Liver (tissue), 9 donors: ENCODE results near the gene LASP1. TPM values are rescaled to one million over a fixed set of nuclear protein-coding genes. Genes with fewer than 3 reads are reported as not detected.
A peak's percentile ranks its signal among the peaks of the same experiment; 100 is the strongest.

Experiments
- DNase-seq: peaks from one replicate; pipeline ENCODE4 v3.0.0-alpha.2; 2017; ENCODE audit warnings: low spot score
- H3K27ac ChIP-seq, 2 donors: one replicate each; pipeline ENCODE4 v1.7.0; 2013; ENCODE audit warnings: inconsistent platforms in 2 of 2, low read length in 2 of 2, control low read depth in 1 of 2, low read depth in 1 of 2, mild to moderate bottlenecking in 1 of 2
- H3K27me3 ChIP-seq, 4 donors: one replicate each; pipeline versions ENCODE4 v1.6.1 to v1.7.0; 2013; ENCODE audit warnings: low read length in 3 of 4, inconsistent platforms in 1 of 4, mild to moderate bottlenecking in 1 of 4, moderate library complexity in 1 of 4; ENCODE audit not compliant: control insufficient read depth in 4 of 4, insufficient read depth in 4 of 4
- H3K36me3 ChIP-seq, 4 donors: one replicate each; pipeline versions ENCODE4 v1.6.1 to v1.7.0; 2013; ENCODE audit warnings: low read length in 3 of 4, mild to moderate bottlenecking in 3 of 4, low read depth in 1 of 4, moderate library complexity in 1 of 4; ENCODE audit not compliant: control insufficient read depth in 4 of 4, insufficient read depth in 3 of 4
- H3K4me1 ChIP-seq, 4 donors: one replicate each; pipeline versions ENCODE4 v1.6.1 to v1.7.0; 2013; ENCODE audit warnings: low read length in 3 of 4, mild to moderate bottlenecking in 3 of 4, moderate library complexity in 1 of 4; ENCODE audit not compliant: control insufficient read depth in 4 of 4, insufficient read depth in 4 of 4
- H3K4me3 ChIP-seq, 3 donors: one replicate each; pipeline versions ENCODE4 v1.6.1 to v1.7.0; 2013; ENCODE audit warnings: low read length in 3 of 3, control low read depth in 1 of 3, low read depth in 1 of 3, mild to moderate bottlenecking in 1 of 3
- H3K9ac ChIP-seq, 2 donors: one replicate each; pipeline ENCODE4 v1.7.0; 2013; ENCODE audit warnings: low read length in 2 of 2, mild to moderate bottlenecking in 2 of 2, moderate library complexity in 2 of 2, control low read depth in 1 of 2, low read depth in 1 of 2
- H3K9me3 ChIP-seq, 4 donors: one replicate each; pipeline versions ENCODE4 v1.6.1 to v1.7.0; 2013; ENCODE audit warnings: low read length in 3 of 4; ENCODE audit not compliant: control insufficient read depth in 4 of 4
- EGR1 ChIP-seq, 2 donors: IDR thresholded peaks; 2 replicates each; pipeline ENCODE4 v1.6.1; 2016 to 2018; ENCODE audit warnings: antibody characterized with exemption in 2 of 2, low read depth in 2 of 2
- FOXA1 ChIP-seq: IDR thresholded peaks from 2 replicates; pipeline ENCODE4 v1.6.1; 2016; ENCODE audit warnings: antibody characterized with exemption
- GABPA ChIP-seq, 2 donors: IDR thresholded peaks in 1 of 2; conservative IDR thresholded peaks in 1 of 2; 2 replicates each; pipeline ENCODE4 v1.6.1; 2016; ENCODE audit warnings: antibody characterized with exemption in 2 of 2, mild to moderate bottlenecking in 1 of 2, moderate library complexity in 1 of 2
- HNF4A ChIP-seq, 2 donors: conservative IDR thresholded peaks; 2 replicates each; pipeline ENCODE4 v1.6.1; 2016; ENCODE audit warnings: antibody characterized with exemption in 2 of 2, mild to moderate bottlenecking in 2 of 2
- JUND ChIP-seq, 2 donors: IDR thresholded peaks; 2 replicates each; pipeline ENCODE4 v1.6.1; 2016; ENCODE audit warnings: antibody characterized with exemption in 2 of 2
- RAD21 ChIP-seq, 2 donors: IDR thresholded peaks; 2 replicates each; pipeline ENCODE4 v1.6.1; 2016; ENCODE audit warnings: antibody characterized with exemption in 2 of 2, mild to moderate bottlenecking in 2 of 2
- RXRA ChIP-seq, 2 donors: IDR thresholded peaks; 2 replicates each; pipeline ENCODE4 v1.6.1; 2017 to 2018; ENCODE audit warnings: antibody characterized with exemption in 2 of 2, mild to moderate bottlenecking in 1 of 2
- SP1 ChIP-seq: IDR thresholded peaks from 2 replicates; pipeline ENCODE4 v1.6.1; 2018; ENCODE audit warnings: antibody characterized with exemption, mild to moderate bottlenecking
- YY1 ChIP-seq: IDR thresholded peaks from 2 replicates; pipeline ENCODE4 v1.6.1; 2016; ENCODE audit warnings: antibody characterized with exemption, mild to moderate bottlenecking
- WGBS: extraction: QIAGEN DNeasy Blood & Tissue Kit; methylation state at CpG from one replicate; pipeline ENCODE4 v1.1.7; 2013; 5-methylcytosine and 5-hydroxymethylcytosine counted together
- polyA plus RNA-seq, 2 donors: library from polyadenylated mRNA; stranded (reverse) in 1 of 2; unstranded in 1 of 2; fragments of 200-250 nt in 1 of 2; fragments of >200 nt in 1 of 2; fragmentation: Nextera tagmentation in 1 of 2; extraction: Ambion mirVana in 1 of 2; gene quantifications; one replicate each; pipeline versions ENCODE4 v1.2.1 to v1.2.3, GENCODE V29; 2013 to 2015
- total RNA-seq, 2 donors: library from RNA; depleted of rRNA; stranded (reverse); fragments of >200 nt; gene quantifications; one replicate each; pipeline ENCODE4 v1.2.3, GENCODE V29; 2014
- TF ChIP-seq, protein P1 (sequence below): fragments of 150-350 bp; IDR thresholded peaks from 2 replicates; pipeline ENCODE4 v1.5.1; 2017; ENCODE audit warnings: improper control_type of control experiment, low read depth, low read length; ENCODE audit not compliant: missing input control
- TF ChIP-seq, protein P2 (sequence below): IDR thresholded peaks from 2 replicates; pipeline ENCODE4 v1.6.1; 2016; ENCODE audit warnings: antibody characterized with exemption
- TF ChIP-seq, protein P3 (sequence below): IDR thresholded peaks from 2 replicates; pipeline ENCODE4 v1.6.1; 2016; ENCODE audit warnings: antibody characterized with exemption, mild to moderate bottlenecking
- TF ChIP-seq, protein P4 (sequence below): IDR thresholded peaks from 2 replicates; pipeline ENCODE4 v1.6.1; 2016; ENCODE audit warnings: antibody characterized with exemption
- donor health status: healthy.
- donor health status: healthy.
- donor health status: healthy.
- donor health status: healthy.
- donor health status: healthy.

The LASP1 gene
- total and polyA plus RNA-seq, 4 donors, result 18.2 to 77.7 (median 68.4) TPM

DNA sequence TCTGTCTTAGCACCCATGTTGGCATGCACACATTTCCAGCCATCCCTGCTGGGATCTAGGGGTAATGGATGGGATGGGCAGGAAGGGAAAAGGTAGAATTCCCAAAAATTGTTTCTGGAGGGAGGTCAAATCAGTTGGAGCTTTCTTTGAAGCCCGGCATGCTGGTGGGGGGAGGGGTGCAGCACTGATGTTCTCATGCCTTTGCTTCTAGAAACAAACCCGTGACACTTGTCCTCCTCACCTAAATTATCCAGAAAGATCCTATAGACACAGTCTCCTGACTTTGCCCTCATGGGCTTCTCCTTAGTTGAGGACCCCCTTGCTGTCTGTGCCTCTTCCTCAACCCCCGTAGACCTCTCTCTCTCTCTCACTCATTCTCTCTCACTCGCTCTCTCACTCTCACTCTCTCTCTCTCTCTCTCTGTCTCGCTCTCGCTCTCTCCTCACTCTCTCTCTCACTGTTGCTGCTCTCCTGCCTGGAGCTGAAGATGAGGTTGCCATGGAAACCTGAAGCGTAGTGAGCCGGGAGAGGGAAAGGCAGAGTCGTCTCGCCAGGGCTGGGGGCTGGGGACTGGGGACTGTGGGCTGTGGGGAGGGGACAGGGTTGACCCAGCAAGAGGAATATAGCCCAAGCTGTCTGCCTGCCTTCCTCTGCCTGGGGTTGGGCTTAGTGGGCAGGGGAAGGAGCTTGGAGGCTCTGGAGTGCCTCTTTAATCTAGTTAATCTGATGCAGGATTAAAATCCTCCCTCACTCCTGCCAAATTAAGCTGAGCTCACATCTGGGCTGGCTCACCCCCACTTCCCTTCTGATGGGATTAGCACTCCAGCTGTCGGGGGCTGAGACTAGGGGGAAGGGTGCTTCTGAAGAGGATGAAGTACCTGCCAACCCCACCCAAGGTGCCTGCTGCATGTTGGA lies 16.1 kb downstream of the LASP1 start:
- Histone ChIP-seq H3K36me3 (peaks cover 4 to 7% (median 6%) of the 10 kb centered on the region in 4 donors), H3K4me3 (no peak overlapping the region), H3K9me3 (no peaks in the 10 kb centered on the region), H3K9ac (no peak overlapping the region), H3K4me1 (peaks cover 30 to 60% (median 43%) of the 10 kb centered on the region in 4 donors), H3K27ac (peak overlapping the region in 1 of 2 donors; percentile 19), H3K27me3 (no peaks in the 10 kb centered on the region)
- no peak for TF ChIP-seq GABPA (IDR thresholded peaks at IDR 0.05 in 1 of 2, conservative IDR thresholded peaks at IDR 0.05 in 1 of 2)
- TF ChIP-seq HNF4A (conservative IDR thresholded peaks at IDR 0.05), result peak in 1 of 2 donors; percentile 15
- no peak for TF ChIP-seq EGR1 (IDR thresholded peaks at IDR 0.05; ENCODE audit: low read depth in 2 of 2)
- WGBS, result 63% methylated on average over 11 of the region's 11 CpGs
- no peak for DNase-seq

DNA sequence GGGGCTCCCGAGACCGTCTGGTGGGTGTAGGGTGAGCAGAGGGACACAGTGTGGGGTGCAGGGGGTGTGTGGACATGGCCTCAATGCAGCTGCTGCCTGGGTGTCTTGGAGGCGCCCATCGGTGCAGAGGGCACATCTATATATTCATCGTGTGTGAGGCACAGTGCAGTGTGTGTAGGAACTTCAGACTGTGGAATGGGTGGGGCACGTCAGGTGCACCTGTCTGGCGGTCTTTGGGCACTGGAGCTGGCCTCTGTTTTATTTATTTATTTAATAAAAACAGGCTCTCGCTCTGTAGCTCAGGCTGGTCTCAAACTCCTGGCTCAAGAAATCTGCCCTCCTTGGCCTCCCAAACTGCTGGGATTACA lies 16.8 kb downstream of the LASP1 start:
- no peaks in the 10 kb centered on the region for H3K27me3 ChIP-seq
- no peak for DNase-seq
- TF ChIP-seq, protein P1, sequence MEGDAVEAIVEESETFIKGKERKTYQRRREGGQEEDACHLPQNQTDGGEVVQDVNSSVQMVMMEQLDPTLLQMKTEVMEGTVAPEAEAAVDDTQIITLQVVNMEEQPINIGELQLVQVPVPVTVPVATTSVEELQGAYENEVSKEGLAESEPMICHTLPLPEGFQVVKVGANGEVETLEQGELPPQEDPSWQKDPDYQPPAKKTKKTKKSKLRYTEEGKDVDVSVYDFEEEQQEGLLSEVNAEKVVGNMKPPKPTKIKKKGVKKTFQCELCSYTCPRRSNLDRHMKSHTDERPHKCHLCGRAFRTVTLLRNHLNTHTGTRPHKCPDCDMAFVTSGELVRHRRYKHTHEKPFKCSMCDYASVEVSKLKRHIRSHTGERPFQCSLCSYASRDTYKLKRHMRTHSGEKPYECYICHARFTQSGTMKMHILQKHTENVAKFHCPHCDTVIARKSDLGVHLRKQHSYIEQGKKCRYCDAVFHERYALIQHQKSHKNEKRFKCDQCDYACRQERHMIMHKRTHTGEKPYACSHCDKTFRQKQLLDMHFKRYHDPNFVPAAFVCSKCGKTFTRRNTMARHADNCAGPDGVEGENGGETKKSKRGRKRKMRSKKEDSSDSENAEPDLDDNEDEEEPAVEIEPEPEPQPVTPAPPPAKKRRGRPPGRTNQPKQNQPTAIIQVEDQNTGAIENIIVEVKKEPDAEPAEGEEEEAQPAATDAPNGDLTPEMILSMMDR, result no peak
- TF ChIP-seq EGR1 (IDR thresholded peaks at IDR 0.05; ENCODE audit: low read depth in 2 of 2), result no peak
- TF ChIP-seq, protein P2, sequence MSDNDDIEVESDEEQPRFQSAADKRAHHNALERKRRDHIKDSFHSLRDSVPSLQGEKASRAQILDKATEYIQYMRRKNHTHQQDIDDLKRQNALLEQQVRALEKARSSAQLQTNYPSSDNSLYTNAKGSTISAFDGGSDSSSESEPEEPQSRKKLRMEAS, result no peak
- no peak for TF ChIP-seq JUND (IDR thresholded peaks at IDR 0.05)
- no peak for TF ChIP-seq HNF4A (conservative IDR thresholded peaks at IDR 0.05)
- TF ChIP-seq FOXA1, result no peak
- TF ChIP-seq, protein P3, sequence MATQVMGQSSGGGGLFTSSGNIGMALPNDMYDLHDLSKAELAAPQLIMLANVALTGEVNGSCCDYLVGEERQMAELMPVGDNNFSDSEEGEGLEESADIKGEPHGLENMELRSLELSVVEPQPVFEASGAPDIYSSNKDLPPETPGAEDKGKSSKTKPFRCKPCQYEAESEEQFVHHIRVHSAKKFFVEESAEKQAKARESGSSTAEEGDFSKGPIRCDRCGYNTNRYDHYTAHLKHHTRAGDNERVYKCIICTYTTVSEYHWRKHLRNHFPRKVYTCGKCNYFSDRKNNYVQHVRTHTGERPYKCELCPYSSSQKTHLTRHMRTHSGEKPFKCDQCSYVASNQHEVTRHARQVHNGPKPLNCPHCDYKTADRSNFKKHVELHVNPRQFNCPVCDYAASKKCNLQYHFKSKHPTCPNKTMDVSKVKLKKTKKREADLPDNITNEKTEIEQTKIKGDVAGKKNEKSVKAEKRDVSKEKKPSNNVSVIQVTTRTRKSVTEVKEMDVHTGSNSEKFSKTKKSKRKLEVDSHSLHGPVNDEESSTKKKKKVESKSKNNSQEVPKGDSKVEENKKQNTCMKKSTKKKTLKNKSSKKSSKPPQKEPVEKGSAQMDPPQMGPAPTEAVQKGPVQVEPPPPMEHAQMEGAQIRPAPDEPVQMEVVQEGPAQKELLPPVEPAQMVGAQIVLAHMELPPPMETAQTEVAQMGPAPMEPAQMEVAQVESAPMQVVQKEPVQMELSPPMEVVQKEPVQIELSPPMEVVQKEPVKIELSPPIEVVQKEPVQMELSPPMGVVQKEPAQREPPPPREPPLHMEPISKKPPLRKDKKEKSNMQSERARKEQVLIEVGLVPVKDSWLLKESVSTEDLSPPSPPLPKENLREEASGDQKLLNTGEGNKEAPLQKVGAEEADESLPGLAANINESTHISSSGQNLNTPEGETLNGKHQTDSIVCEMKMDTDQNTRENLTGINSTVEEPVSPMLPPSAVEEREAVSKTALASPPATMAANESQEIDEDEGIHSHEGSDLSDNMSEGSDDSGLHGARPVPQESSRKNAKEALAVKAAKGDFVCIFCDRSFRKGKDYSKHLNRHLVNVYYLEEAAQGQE, result no peak
- TF ChIP-seq, protein P4, sequence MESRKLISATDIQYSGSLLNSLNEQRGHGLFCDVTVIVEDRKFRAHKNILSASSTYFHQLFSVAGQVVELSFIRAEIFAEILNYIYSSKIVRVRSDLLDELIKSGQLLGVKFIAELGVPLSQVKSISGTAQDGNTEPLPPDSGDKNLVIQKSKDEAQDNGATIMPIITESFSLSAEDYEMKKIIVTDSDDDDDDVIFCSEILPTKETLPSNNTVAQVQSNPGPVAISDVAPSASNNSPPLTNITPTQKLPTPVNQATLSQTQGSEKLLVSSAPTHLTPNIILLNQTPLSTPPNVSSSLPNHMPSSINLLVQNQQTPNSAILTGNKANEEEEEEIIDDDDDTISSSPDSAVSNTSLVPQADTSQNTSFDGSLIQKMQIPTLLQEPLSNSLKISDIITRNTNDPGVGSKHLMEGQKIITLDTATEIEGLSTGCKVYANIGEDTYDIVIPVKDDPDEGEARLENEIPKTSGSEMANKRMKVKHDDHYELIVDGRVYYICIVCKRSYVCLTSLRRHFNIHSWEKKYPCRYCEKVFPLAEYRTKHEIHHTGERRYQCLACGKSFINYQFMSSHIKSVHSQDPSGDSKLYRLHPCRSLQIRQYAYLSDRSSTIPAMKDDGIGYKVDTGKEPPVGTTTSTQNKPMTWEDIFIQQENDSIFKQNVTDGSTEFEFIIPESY, result no peak
- TF ChIP-seq SP1, result no peak
- no peak for TF ChIP-seq RAD21 (IDR thresholded peaks at IDR 0.05)
- no peak for TF ChIP-seq RXRA (IDR thresholded peaks at IDR 0.05)
- no peak for TF ChIP-seq GABPA (IDR thresholded peaks at IDR 0.05 in 1 of 2, conservative IDR thresholded peaks at IDR 0.05 in 1 of 2)
- no peak for TF ChIP-seq YY1
- no peak overlapping the region for H3K9ac ChIP-seq
- H3K36me3 ChIP-seq, result peaks cover 5 to 11% (median 7%) of the 10 kb centered on the region in 4 donors
- WGBS, result 79% methylated on average over 8 of the region's 8 CpGs
- H3K4me1 ChIP-seq, result peaks cover 27 to 54% (median 38%) of the 10 kb centered on the region in 4 donors
- H3K9me3 ChIP-seq, result no peaks in the 10 kb centered on the region
- H3K27ac ChIP-seq, result no peak overlapping the region
- H3K4me3 ChIP-seq, result no peak overlapping the region
